ENCODE results near the gene GPR50.

The GPR50 gene

DNA sequence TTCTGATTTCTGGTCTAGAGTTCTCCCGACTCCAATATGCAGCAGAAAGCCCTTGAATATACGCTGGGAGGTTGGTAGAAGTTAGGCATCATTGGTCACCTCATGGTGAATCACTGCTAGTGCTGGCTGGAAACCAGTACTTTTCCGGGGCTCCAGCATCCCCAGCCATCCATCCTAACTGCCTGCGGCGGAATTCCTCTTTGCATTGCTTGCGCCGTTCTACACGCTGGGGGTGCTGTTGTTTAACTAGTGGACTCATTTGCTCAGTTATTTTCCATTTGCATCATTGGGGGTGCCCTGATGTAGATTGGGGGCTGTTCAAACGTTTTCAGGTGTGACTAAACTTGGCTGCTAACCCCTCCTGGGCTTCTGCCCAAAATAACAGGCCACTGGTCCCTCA is 23.3 kb upstream of the GPR50 start:
- TF ChIP-seq EZH2phosphoT487 (IDR thresholded peaks at IDR 0.05; ENCODE audit: borderline replicate concordance, low read length): no peak
- TF ChIP-seq, protein P1, sequence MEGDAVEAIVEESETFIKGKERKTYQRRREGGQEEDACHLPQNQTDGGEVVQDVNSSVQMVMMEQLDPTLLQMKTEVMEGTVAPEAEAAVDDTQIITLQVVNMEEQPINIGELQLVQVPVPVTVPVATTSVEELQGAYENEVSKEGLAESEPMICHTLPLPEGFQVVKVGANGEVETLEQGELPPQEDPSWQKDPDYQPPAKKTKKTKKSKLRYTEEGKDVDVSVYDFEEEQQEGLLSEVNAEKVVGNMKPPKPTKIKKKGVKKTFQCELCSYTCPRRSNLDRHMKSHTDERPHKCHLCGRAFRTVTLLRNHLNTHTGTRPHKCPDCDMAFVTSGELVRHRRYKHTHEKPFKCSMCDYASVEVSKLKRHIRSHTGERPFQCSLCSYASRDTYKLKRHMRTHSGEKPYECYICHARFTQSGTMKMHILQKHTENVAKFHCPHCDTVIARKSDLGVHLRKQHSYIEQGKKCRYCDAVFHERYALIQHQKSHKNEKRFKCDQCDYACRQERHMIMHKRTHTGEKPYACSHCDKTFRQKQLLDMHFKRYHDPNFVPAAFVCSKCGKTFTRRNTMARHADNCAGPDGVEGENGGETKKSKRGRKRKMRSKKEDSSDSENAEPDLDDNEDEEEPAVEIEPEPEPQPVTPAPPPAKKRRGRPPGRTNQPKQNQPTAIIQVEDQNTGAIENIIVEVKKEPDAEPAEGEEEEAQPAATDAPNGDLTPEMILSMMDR (IDR thresholded peaks at IDR 0.05; ENCODE audit: low read depth, low read length, poor library complexity, severe bottlenecking): no peak
- Histone ChIP-seq H4K20me1 (ENCODE audit: control insufficient read depth, insufficient read depth, low read depth, low read length) (no peaks in the 10 kb centered on the region), H3K79me2 (ENCODE audit: control insufficient read depth, low read length) (no peaks in the 10 kb centered on the region), H3K27me3 (ENCODE audit: control insufficient read depth, low read length) (no peaks in the 10 kb centered on the region), H3K9me2 (replicated peaks; ENCODE audit: control insufficient read depth, low read length) (no peaks in the 10 kb centered on the region), H3K27ac (ENCODE audit: low read depth, low read length) (no peak overlapping the region), H3K9me3 (ENCODE audit: control insufficient read depth, insufficient read depth, low read length) (no peaks in the 10 kb centered on the region), H3K4me3 (ENCODE audit: low read length) (no peak overlapping the region), H3K4me1 (ENCODE audit: control insufficient read depth, low read length) (peaks cover 6% of the 10 kb centered on the region), H3F3A (ENCODE audit: control insufficient read depth, insufficient read depth) (no peaks in the 10 kb centered on the region), H3K4me2 (ENCODE audit: low read length) (no peak overlapping the region), H3K36me3 (ENCODE audit: control insufficient read depth, low read length) (no peaks in the 10 kb centered on the region)

DNA sequence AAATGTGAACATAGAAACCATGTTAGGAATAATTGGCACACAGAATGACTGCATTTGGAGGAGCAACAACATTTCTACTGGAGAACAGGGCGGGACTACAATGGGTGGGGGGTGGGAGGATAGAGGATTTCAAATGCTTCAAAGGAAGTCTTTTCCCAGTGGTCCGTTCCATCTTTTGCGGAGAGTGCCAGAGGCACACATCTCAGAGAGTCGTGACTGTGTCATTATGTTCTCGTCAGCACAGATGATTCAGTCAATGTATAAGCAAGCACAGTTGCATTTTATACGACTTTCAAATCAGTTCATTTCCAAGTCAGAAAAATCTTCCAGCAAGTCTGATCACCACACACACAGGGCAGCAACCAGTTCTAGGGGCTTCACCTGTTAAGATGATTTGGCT is 22.7 kb upstream of the GPR50 start:
- no peaks in the 10 kb centered on the region for H3K9me2 ChIP-seq (replicated peaks; ENCODE audit: control insufficient read depth, low read length)
- no peaks in the 10 kb centered on the region for H3F3A ChIP-seq (ENCODE audit: control insufficient read depth, insufficient read depth)
- no peak for TF ChIP-seq EZH2phosphoT487 (IDR thresholded peaks at IDR 0.05; ENCODE audit: borderline replicate concordance, low read length)
- TF ChIP-seq, protein P1 (IDR thresholded peaks at IDR 0.05; ENCODE audit: low read depth, low read length, poor library complexity, severe bottlenecking): no peak
- no peaks in the 10 kb centered on the region for H3K79me2 ChIP-seq (ENCODE audit: control insufficient read depth, low read length)
- H3K4me2 ChIP-seq (ENCODE audit: low read length): no peak overlapping the region
- no peaks in the 10 kb centered on the region for H3K36me3 ChIP-seq (ENCODE audit: control insufficient read depth, low read length)
- H3K9me3 ChIP-seq (ENCODE audit: control insufficient read depth, insufficient read depth, low read length): no peaks in the 10 kb centered on the region
- no peak overlapping the region for H3K4me3 ChIP-seq (ENCODE audit: low read length)
- H3K27me3 ChIP-seq (ENCODE audit: control insufficient read depth, low read length): no peaks in the 10 kb centered on the region
- no peak overlapping the region for H3K27ac ChIP-seq (ENCODE audit: low read depth, low read length)
- no peaks in the 10 kb centered on the region for H4K20me1 ChIP-seq (ENCODE audit: control insufficient read depth, insufficient read depth, low read depth, low read length)
- H3K4me1 ChIP-seq (ENCODE audit: control insufficient read depth, low read length): peaks cover under 1% of the 10 kb centered on the region; the same call in 1 of the 2 replicates

DNA sequence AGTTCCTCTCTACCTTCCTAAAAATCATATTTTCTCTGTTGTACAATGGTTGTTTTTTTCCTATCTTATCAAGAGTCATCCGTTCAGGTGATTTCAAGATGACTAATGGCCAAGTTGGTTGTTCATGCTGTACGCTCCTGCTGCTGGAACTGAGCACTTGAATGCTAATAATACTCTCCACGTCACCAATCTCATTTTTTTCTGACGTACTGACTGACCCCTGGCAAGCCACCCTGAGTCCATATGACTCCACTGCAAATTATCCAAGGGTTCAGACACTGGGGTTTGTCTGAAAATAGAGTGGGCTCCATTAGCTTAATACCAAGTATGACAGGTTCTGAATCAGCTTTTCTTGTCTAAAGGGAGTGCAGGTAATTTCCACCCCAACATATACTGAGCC is 21.1 kb upstream of the GPR50 start:
- Histone ChIP-seq H3K4me1 (ENCODE audit: control insufficient read depth, low read length) (no peaks in the 10 kb centered on the region), H4K20me1 (ENCODE audit: control insufficient read depth, insufficient read depth, low read depth, low read length) (no peaks in the 10 kb centered on the region), H3K27ac (ENCODE audit: low read depth, low read length) (no peak overlapping the region), H3K27me3 (ENCODE audit: control insufficient read depth, low read length) (no peaks in the 10 kb centered on the region), H3F3A (ENCODE audit: control insufficient read depth, insufficient read depth) (no peaks in the 10 kb centered on the region), H3K4me2 (ENCODE audit: low read length) (no peak overlapping the region), H3K36me3 (ENCODE audit: control insufficient read depth, low read length) (no peaks in the 10 kb centered on the region), H3K79me2 (ENCODE audit: control insufficient read depth, low read length) (no peaks in the 10 kb centered on the region), H3K9me2 (replicated peaks; ENCODE audit: control insufficient read depth, low read length) (no peaks in the 10 kb centered on the region), H3K9me3 (ENCODE audit: control insufficient read depth, insufficient read depth, low read length) (no peaks in the 10 kb centered on the region), H3K4me3 (ENCODE audit: low read length) (no peak overlapping the region)
- TF ChIP-seq EZH2phosphoT487 (IDR thresholded peaks at IDR 0.05; ENCODE audit: borderline replicate concordance, low read length): no peak
- TF ChIP-seq, protein P1 (IDR thresholded peaks at IDR 0.05; ENCODE audit: low read depth, low read length, poor library complexity, severe bottlenecking): no peak

DNA sequence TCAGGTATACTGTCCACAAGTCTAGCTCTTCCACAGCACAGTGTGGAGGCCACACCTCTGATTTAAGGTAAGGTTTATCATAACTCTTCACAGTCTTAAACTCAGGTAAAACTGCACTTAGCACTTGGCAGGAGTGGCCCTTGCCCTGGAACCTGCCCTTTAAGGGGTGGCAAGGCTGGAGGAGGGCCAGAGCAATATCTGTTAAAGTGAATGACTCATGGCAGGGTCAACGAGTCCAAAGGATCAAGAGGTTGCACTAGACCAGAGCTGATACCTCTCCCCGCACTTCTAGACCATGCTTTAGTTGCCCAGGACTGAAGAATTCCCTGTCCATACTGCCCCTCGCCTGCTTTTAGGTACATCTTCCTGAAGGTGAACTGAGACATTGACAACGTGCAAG is 14.7 kb upstream of the GPR50 start:
- Histone ChIP-seq H3K4me3 (ENCODE audit: low read length) (no peak overlapping the region), H3K79me2 (ENCODE audit: control insufficient read depth, low read length) (no peaks in the 10 kb centered on the region), H3F3A (ENCODE audit: control insufficient read depth, insufficient read depth) (no peaks in the 10 kb centered on the region), H3K27ac (ENCODE audit: low read depth, low read length) (no peak overlapping the region), H3K36me3 (ENCODE audit: control insufficient read depth, low read length) (no peaks in the 10 kb centered on the region), H3K4me1 (ENCODE audit: control insufficient read depth, low read length) (no peaks in the 10 kb centered on the region), H3K27me3 (ENCODE audit: control insufficient read depth, low read length) (no peaks in the 10 kb centered on the region), H3K4me2 (ENCODE audit: low read length) (no peak overlapping the region), H3K9me3 (ENCODE audit: control insufficient read depth, insufficient read depth, low read length) (no peaks in the 10 kb centered on the region), H4K20me1 (ENCODE audit: control insufficient read depth, insufficient read depth, low read depth, low read length) (no peaks in the 10 kb centered on the region), H3K9me2 (replicated peaks; ENCODE audit: control insufficient read depth, low read length) (no peaks in the 10 kb centered on the region)
- TF ChIP-seq, protein P1 (IDR thresholded peaks at IDR 0.05; ENCODE audit: low read depth, low read length, poor library complexity, severe bottlenecking): no peak
- no peak for TF ChIP-seq EZH2phosphoT487 (IDR thresholded peaks at IDR 0.05; ENCODE audit: borderline replicate concordance, low read length)
